SH-SY5Y (cell line): ENCODE results near the gene PNPLA4.

Experiments
- GATA2 ChIP-seq: IDR thresholded peaks from 2 replicates; pipeline ENCODE4 v1.6.1; 2011; ENCODE audit warnings: mild to moderate bottlenecking, low read depth, low read length
- GATA3 ChIP-seq: IDR thresholded peaks from 2 replicates; pipeline ENCODE4 v1.6.1; 2011; ENCODE audit warnings: low read depth, mild to moderate bottlenecking, low read length, moderate library complexity

GRCh38 chrX:7970428-7970827 is 43.2 kb upstream of the PNPLA4 start:
- no peak for TF ChIP-seq GATA2
- no peak for TF ChIP-seq GATA3
